ENCODE results near the gene TBCK. TPM values are rescaled to one million over a fixed set of nuclear protein-coding genes. Genes with fewer than 3 reads are reported as not detected.

Gene TBCK
- total and polyA plus RNA-seq, 9 of the 15 experiments (the other 6 are each of a cell fraction or from before 2014, with no cell fraction given) = 5.3 to 26.6 (median 16.2) TPM

DNA sequence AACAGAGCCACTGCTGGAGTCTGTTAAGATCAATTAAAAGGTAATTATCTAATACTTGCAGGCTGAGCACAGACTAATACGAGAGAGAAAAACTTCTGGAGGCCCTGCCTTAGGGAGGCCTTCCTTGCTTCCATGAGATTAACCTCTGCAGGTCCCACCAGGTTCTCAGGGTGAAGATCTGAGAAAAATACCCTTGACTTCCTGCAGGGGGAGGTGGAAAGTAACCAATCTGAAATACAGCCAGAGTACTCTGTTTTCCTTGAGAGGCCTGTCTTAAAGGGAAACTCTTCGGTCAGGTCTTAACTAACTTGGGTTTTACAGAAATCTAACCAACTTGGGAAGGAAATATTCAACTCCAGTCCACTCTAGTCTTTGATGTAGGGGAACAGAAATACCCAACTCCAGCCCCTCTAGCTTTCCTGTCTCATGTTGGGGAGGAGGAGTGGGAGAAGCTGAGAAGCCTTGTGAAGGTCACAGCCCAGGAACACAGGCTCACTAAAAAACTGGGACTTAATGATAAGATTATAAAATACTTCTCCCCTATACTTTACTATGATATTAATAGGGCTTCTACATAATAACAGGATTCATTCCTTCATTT, 77.1 kb downstream of the TBCK start:
- peak; percentile 76 for FAIRE-seq
- POLR2A ChIA-PET = interaction anchor here (0.6 to 1.0 kb wide), 2 partner anchors 14 to 32 kb away, joined by 3 read pairs; no protein-coding TSS in a partner anchor

More for the DNA sequence above, 77.1 kb downstream of the TBCK start:
- Histone ChIP-seq H3K9me3 (replicated peaks; ENCODE audit: control insufficient read depth, insufficient read depth, low read depth, low read length) (no peaks in the 10 kb centered on the region), H3K27ac (ENCODE audit: extremely low read depth, low read depth, low read length) (no peak overlapping the region), H3K4me2 (ENCODE audit: insufficient read depth, low read length) (no peak overlapping the region), H3K27me3 (ENCODE audit: control insufficient read depth in 2 of 2, insufficient read depth in 2 of 2, low read length in 2 of 2) (no peaks in the 10 kb centered on the region), H4K20me1 (replicated peaks; ENCODE audit: control insufficient read depth, insufficient read depth, low read length) (no peaks in the 10 kb centered on the region), H3K79me2 (ENCODE audit: control insufficient read depth, insufficient read depth, low read length) (no peaks in the 10 kb centered on the region), H3K9me1 (ENCODE audit: control insufficient read depth, insufficient read depth, low read length) (no peaks in the 10 kb centered on the region), H2AFZ (ENCODE audit: low read depth, low read length) (peak overlapping the region; percentile 47), H3K9ac (ENCODE audit: insufficient read depth in 1 of 2, low read depth in 2 of 2, low read length in 2 of 2) (no peak overlapping the region), H3K4me3 (no peak overlapping the region), H3K36me3 (ENCODE audit: control insufficient read depth, insufficient read depth, low read length) (peaks cover 16% of the 10 kb centered on the region; the same call in 2 of the 3 replicates), H3K4me1 (replicated peaks in 1 of 2; ENCODE audit: control insufficient read depth in 2 of 2, insufficient read depth in 2 of 2, low read length in 2 of 2) (no peaks in the 10 kb centered on the region)
- intact Hi-C loops (cut with micrococcal nuclease) (loop anchor here (5.0 kb wide), 1 partner anchor 263 kb away; no protein-coding TSS in a partner anchor), in situ Hi-C loops (cut with MboI) (no loop called here)
- TF ChIP-seq RAD21 (CRISPR knock-in tag; conservative IDR thresholded peaks at IDR 0.05 in 1 of 2, IDR thresholded peaks at IDR 0.05 in 1 of 2) = peak in 1 of 2 experiments; percentile 43; a peak in 3 of 4 replicates
- no peak for TF ChIP-seq ZNF274 (IDR thresholded peaks at IDR 0.05; ENCODE audit: borderline replicate concordance, low read depth, low read length)
- peak; percentile 55 to 69 (median 61) for TF ChIP-seq CTCF (IDR thresholded peaks at IDR 0.05 in 2 of 3, conservative IDR thresholded peaks at IDR 0.05 in 1 of 3; ENCODE audit: insufficient read depth in 2 of 3, low read depth in 1 of 3, low read length in 3 of 3)
- DNase-seq (ENCODE audit: extremely low read depth in 1 of 4, low spot score in 3 of 4) (peak; percentile 28 to 65 (median 46)), ATAC-seq (peak; percentile 100)
- WGBS (ENCODE audit: insufficient coverage, low coverage, missing lambda C conversion rate) = 6% methylated on average over 2 of the region's 2 CpGs
- BruUV-seq (replicated peaks) = no TSS peak
- CTCF ChIA-PET (ENCODE audit: low intra/inter-chr PET ratio) = interaction anchor here (0.7 to 0.8 kb wide), 2 partner anchors 263 to 626 kb away, joined by 3 to 7 read pairs; no protein-coding TSS in a partner anchor

All from K562 (cell line).